Smooth muscle cell (in vitro differentiated cells): ENCODE results near the gene ADCY5. TPM values are rescaled to one million over a fixed set of nuclear protein-coding genes. Genes with fewer than 3 reads are reported as not detected.
"Not testable (repeated sequence)": the region's sequence is repeated elsewhere in the genome, so short reads cannot be mapped to it uniquely, and the experiment has no call there.

Experiments used
- DNase-seq: peaks from one replicate; lab custom pipeline; 2025; ENCODE audit not compliant: unreplicated experiment; lab: John Stamatoyannopoulos, UW
- H2AFZ ChIP-seq: fragments of 200-600 bp; sonication (generic); 2 replicates; pipeline ENCODE4 v1.6.0; 2016; ENCODE audit warnings: antibody characterized with exemption, low read depth, mild to moderate bottlenecking
- H3F3A ChIP-seq: fragments of 200-600 bp; sonication (generic); 2 replicates; pipeline ENCODE4 v1.6.0; 2017; ENCODE audit warnings: antibody characterized with exemption, low read depth
- H3K27ac ChIP-seq: fragments of 200-600 bp; sonication (generic); 2 replicates; pipeline ENCODE4 v1.5.1; 2016; ENCODE audit warnings: low read depth, mild to moderate bottlenecking
- H3K27me3 ChIP-seq: fragments of 200-600 bp; sonication (generic); 2 replicates; pipeline ENCODE4 v1.6.1; 2016; ENCODE audit warnings: low read depth, mild to moderate bottlenecking
- H3K36me3 ChIP-seq: fragments of 200-600 bp; sonication (generic); 2 replicates; pipeline ENCODE4 v1.5.1; 2016; ENCODE audit warnings: low read depth
- H3K4me1 ChIP-seq: fragments of 200-600 bp; sonication (generic); 2 replicates; pipeline ENCODE4 v1.5.1; 2016; ENCODE audit warnings: low read depth
- H3K4me2 ChIP-seq: fragments of 200-600 bp; sonication (generic); 2 replicates; pipeline ENCODE4 v1.6.0; 2016; ENCODE audit warnings: mild to moderate bottlenecking
- H3K4me3 ChIP-seq: fragments of 200-600 bp; sonication (generic); 2 replicates; pipeline ENCODE4 v1.5.1; 2016; ENCODE audit warnings: mild to moderate bottlenecking
- H3K79me2 ChIP-seq: fragments of 200-600 bp; sonication (generic); 2 replicates; pipeline ENCODE4 v1.6.0; 2016; ENCODE audit warnings: low read depth, mild to moderate bottlenecking
- H3K9ac ChIP-seq: fragments of 200-600 bp; sonication (generic); 2 replicates; pipeline ENCODE4 v1.6.0; 2016; ENCODE audit warnings: low read depth
- H3K9me3 ChIP-seq: fragments of 200-600 bp; sonication (generic); replicated peaks from 2 replicates; pipeline ENCODE4 v1.5.1; 2016; ENCODE audit warnings: low read depth
- H4K20me1 ChIP-seq: fragments of 200-600 bp; sonication (generic); 2 replicates; pipeline ENCODE4 v1.6.0; 2016; ENCODE audit warnings: low read depth
- CTCF ChIP-seq: fragments of 200-600 bp; sonication (generic); IDR thresholded peaks from 2 replicates; pipeline ENCODE4 v1.5.1; 2017; ENCODE audit warnings: borderline replicate concordance, mild to moderate bottlenecking, antibody characterized with exemption; ENCODE audit not compliant: insufficient read depth, poor library complexity, severe bottlenecking
- WGBS: methylation state at CpG from one replicate; pipeline ENCODE4 v1.1.7; 2016; ENCODE audit warnings: low lambda C conversion rate; 5-methylcytosine and 5-hydroxymethylcytosine counted together
- polyA plus RNA-seq: library from polyadenylated mRNA; unstranded; fragments of >200 nt; fragmentation: Nextera tagmentation; extraction: Ambion mirVana; gene quantifications from 2 replicates; pipeline ENCODE4 v1.2.1, GENCODE V29; 2016
- total RNA-seq: library from RNA; depleted of rRNA; stranded (reverse); fragments of >200 nt; gene quantifications from 2 replicates; pipeline ENCODE4 v1.2.3, GENCODE V29; 2014

Gene ADCY5
- total and polyA plus RNA-seq, 2 experiments from 2014 or later: 0.50 to 0.58 TPM

DNA sequence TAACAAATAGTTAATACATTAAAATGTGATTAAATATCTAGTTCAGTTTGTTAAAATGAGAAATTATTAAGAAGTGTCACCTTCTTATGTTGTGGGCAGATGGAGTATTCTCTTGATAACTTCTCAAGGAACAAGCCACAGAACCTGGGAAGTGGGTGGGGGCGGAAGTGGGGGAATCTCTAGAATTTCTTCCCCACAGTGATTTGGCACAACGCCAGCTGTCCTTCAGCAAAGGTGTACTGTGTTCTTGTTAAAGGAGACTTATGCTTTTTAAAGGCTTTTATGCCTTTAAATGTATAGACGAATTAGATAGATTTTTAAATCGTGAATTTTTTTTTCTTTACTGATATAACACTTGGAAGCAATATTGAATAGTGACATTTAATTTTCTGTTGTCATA lies 204.8 kb downstream of the ADCY5 start:
- no peaks in the 10 kb centered on the region for H3K79me2 ChIP-seq
- TF ChIP-seq CTCF: no peak
- H3K4me2 ChIP-seq: no peak overlapping the region
- no peaks in the 10 kb centered on the region for H3K27me3 ChIP-seq
- no peaks in the 10 kb centered on the region for H3K9me3 ChIP-seq
- H4K20me1 ChIP-seq: peaks cover 20% of the 10 kb centered on the region
- no peak overlapping the region for H2AFZ ChIP-seq
- H3K9ac ChIP-seq: no peak overlapping the region
- peaks cover 3% of the 10 kb centered on the region for H3K36me3 ChIP-seq
- no peaks in the 10 kb centered on the region for H3F3A ChIP-seq
- H3K4me3 ChIP-seq: no peak overlapping the region
- 94% methylated on average over 4 of the region's 4 CpGs for WGBS
- DNase-seq: no peak
- no peaks in the 10 kb centered on the region for H3K4me1 ChIP-seq
- H3K27ac ChIP-seq: no peak overlapping the region

GRCh38 chr3:123239756-123240155 lies 209.1 kb downstream of the ADCY5 start:
- Histone ChIP-seq H2AFZ (no peak overlapping the region), H3K9ac (no peak overlapping the region), H3K27me3 (no peaks in the 10 kb centered on the region), H3K9me3 (no peaks in the 10 kb centered on the region), H3K79me2 (no peaks in the 10 kb centered on the region), H3K4me1 (no peaks in the 10 kb centered on the region), H3K4me3 (no peak overlapping the region), H3F3A (no peaks in the 10 kb centered on the region), H3K27ac (no peak overlapping the region), H4K20me1 (peaks cover 20% of the 10 kb centered on the region), H3K4me2 (no peak overlapping the region), H3K36me3 (no peaks in the 10 kb centered on the region)
- no peak for DNase-seq
- WGBS: 94% methylated on average over 1 of the region's 1 CpG
- TF ChIP-seq CTCF: no peak

- not testable (repeated sequence) for H3K4me1 ChIP-seq, H3K9ac ChIP-seq, H3K79me2 ChIP-seq, H2AFZ ChIP-seq, H3K27me3 ChIP-seq, H3K36me3 ChIP-seq, H3K4me2 ChIP-seq, H3F3A ChIP-seq, H3K4me3 ChIP-seq, H3K9me3 ChIP-seq, H3K27ac ChIP-seq, DNase-seq
- H4K20me1 ChIP-seq: peaks cover 18% of the 10 kb centered on the region
- 98% methylated on average over 2 of the region's 2 CpGs for WGBS
Observed at GRCh38 chr3:123239186-123239585, 209.7 kb downstream of the ADCY5 start.

- H3K36me3 ChIP-seq: no peaks in the 10 kb centered on the region
Observed at GRCh38 chr3:123236902-123237301, 212.0 kb downstream of the ADCY5 start.

More at GRCh38 chr3:123236902-123237301, 212.0 kb downstream of the ADCY5 start:
- 95% methylated on average over 3 of the region's 3 CpGs for WGBS
- Histone ChIP-seq H3K4me2 (no peak overlapping the region), H3K9me3 (no peaks in the 10 kb centered on the region), H3K4me3 (no peak overlapping the region), H3K27me3 (no peaks in the 10 kb centered on the region), H4K20me1 (peaks cover 9% of the 10 kb centered on the region), H3F3A (no peaks in the 10 kb centered on the region), H3K9ac (no peak overlapping the region), H3K79me2 (no peaks in the 10 kb centered on the region), H2AFZ (no peak overlapping the region), H3K27ac (no peak overlapping the region), H3K4me1 (no peaks in the 10 kb centered on the region)
- no peak for DNase-seq
- TF ChIP-seq CTCF: no peak

Other genes with a start within 250 kb of the ADCY5 start
- gene SEC22A, start 247.1 kb downstream of the ADCY5 start, total RNA-seq: 30.7 and 43.2 TPM in 2 replicates
- gene SEC22A, start 247.1 kb downstream of the ADCY5 start, polyA plus RNA-seq: 19.3 and 34.2 TPM in 2 replicates
- 25.7 and 28.3 TPM in 2 replicates for gene HACD2, start 136.0 kb upstream of the ADCY5 start, total RNA-seq
- gene HACD2, start 136.0 kb upstream of the ADCY5 start, polyA plus RNA-seq: 9.5 and 12.3 TPM in 2 replicates